Kidney epithelial cell (primary cell): ENCODE results near the gene LTA. TPM values are rescaled to one million over a fixed set of nuclear protein-coding genes. Genes with fewer than 3 reads are reported as not detected.

Experiments used
- DNase-seq: peaks from one replicate; pipeline ENCODE4 v3.0.0-alpha.2; 2010; ENCODE audit warnings: low read depth
- H3K27me3 ChIP-seq: 2 replicates; pipeline ENCODE4 v1.6.0; 2011; ENCODE audit warnings: low read length; ENCODE audit not compliant: control insufficient read depth, insufficient read depth
- H3K36me3 ChIP-seq: 2 replicates; pipeline ENCODE4 v1.5.1; 2011; ENCODE audit warnings: low read length; ENCODE audit not compliant: control insufficient read depth, insufficient read depth
- H3K4me3 ChIP-seq: 2 replicates; pipeline ENCODE4 v1.5.1; 2011; ENCODE audit warnings: low read depth, mild to moderate bottlenecking, control low read depth, low read length
- total RNA-seq: library from RNA; depleted of rRNA; stranded (reverse); fragments of >200 nt; gene quantifications from 2 replicates; pipeline ENCODE4 v1.2.3, GENCODE V29; 2015
- TF ChIP-seq, protein P1 (sequence below): IDR thresholded peaks from 2 replicates; pipeline ENCODE4 v1.5.1; 2011; ENCODE audit warnings: mild to moderate bottlenecking, moderate library complexity, low read length, control low read depth, inconsistent platforms; ENCODE audit not compliant: insufficient read depth, poor library complexity, severe bottlenecking

Gene LTA
- total RNA-seq, 1 donor from 2014 or later: 0.92 TPM

DNA sequence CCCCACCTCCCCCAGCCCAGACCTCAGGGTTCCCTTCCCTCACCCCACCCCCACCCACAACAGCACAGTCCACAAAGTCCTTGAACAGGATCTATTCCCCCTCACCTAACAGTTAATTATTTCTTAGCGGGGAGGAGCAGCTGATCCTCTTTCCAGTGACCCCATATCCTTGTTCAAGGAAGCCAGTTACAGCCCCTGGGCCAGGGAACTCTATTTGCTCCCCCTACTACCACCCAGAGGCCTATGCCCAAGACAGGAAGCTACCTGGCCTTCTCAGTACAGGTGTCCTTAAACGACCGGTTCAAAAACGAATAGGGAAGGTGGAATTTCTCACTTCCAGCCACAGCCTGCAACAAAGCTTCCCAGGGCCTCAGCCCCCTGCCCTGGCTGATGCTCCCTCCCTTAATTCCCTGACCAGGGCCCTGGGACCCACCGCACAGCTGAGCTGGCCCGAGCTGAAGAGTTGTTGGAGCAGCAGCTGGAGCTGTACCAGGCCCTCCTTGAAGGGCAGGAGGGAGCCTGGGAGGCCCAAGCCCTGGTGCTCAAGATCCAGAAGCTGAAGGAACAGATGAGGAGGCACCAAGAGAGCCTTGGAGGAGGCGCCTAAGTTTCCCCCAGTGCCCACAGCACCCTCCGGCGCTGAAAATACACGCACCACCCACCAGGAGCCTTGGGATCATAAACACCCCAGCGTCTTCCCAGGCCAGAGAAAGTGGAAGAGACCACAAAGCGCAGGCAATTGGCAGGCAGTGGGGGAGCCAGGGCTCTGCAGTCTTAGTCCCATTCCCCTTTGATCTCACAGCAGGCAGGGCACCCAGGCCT is 42.5 kb upstream of the LTA start:
- TF ChIP-seq, protein P1, sequence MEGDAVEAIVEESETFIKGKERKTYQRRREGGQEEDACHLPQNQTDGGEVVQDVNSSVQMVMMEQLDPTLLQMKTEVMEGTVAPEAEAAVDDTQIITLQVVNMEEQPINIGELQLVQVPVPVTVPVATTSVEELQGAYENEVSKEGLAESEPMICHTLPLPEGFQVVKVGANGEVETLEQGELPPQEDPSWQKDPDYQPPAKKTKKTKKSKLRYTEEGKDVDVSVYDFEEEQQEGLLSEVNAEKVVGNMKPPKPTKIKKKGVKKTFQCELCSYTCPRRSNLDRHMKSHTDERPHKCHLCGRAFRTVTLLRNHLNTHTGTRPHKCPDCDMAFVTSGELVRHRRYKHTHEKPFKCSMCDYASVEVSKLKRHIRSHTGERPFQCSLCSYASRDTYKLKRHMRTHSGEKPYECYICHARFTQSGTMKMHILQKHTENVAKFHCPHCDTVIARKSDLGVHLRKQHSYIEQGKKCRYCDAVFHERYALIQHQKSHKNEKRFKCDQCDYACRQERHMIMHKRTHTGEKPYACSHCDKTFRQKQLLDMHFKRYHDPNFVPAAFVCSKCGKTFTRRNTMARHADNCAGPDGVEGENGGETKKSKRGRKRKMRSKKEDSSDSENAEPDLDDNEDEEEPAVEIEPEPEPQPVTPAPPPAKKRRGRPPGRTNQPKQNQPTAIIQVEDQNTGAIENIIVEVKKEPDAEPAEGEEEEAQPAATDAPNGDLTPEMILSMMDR: no peak
- Histone ChIP-seq H3K36me3 (peaks cover 4% of the 10 kb centered on the region), H3K27me3 (no peaks in the 10 kb centered on the region), H3K4me3 (no peak overlapping the region)
- DNase-seq: no peak

DNA sequence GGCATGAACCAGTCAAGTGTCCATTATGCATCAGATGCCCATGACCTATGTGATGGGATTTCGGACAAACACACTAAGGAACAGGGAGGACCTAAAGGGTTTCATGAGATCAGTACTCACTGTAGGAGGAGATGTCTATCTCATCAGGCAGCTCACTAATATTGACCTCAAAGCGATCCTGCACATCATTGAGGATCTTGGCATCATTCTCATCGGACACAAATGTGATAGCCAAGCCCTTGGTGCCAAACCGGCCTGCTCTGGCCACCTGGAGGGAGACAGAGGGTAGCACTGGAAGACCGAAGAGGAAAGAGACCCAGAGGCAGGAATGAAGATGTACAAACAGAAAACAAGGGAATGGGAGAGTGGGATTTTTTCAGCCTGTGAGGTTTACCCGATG is 41.4 kb upstream of the LTA start:
- DNase-seq: no peak
- TF ChIP-seq, protein P1: no peak
- Histone ChIP-seq H3K27me3 (no peaks in the 10 kb centered on the region), H3K36me3 (peaks cover 4% of the 10 kb centered on the region), H3K4me3 (no peak overlapping the region)

DNA sequence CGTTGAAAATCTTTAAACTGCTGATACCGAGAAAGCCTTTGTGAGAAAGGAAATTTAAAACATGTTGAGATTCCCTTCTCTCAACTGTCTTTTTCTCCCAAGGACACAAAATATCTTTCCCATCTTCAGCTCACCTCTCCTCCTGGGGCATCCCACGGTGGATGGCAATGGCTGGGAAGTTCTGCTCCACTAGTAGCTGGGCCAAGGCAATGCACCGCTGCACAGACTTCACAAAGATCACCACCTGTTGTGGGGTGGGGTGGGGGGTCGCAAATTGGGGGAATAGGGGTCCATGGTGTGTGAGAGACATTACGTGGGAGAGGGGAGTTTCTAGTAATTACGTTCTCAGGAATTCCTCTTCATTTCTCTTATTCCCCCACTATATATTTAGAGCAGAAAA is 40.9 kb upstream of the LTA start:
- H3K36me3 ChIP-seq: peaks cover 4% of the 10 kb centered on the region
- DNase-seq: no peak
- TF ChIP-seq, protein P1: no peak

DNA sequence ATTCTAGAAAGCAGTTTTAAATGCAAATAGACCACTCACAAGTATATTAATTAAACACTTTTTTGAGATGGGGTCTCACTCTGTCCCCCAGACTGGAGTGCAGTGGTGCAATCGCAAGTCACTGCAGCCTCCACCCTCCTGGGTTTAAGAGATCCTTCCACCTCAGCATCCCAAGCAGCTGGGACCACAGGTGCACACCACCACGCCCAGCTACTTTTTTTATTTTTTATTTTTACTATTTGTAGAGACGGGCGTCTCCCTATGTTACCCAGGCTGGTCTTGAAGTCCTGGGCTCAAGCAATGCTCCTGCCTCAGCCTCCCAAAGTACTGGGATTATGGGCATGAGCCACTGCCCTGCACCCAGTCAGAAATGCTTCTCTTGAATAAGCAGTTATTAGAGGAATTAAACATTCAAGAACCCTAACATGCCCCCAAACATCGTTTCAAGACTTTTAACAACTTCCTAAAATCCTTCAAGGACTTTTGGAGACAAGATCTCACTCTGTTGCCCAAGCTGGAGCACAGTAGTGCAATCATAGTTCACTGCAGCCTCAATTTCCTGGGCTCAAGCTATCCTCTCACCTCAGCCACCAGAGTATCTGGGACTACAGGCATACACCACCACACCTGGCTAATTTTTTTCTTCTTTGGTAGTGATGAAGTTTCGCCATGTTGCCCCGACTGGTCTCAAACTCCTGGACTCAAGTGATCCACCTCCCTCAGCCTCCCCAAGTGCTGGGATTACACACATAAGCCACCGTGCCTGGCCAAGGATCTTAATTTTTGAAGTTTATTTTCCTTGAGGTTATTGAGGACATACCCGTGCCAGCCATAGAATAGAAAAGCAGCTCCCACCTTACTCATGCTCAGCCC is 40.1 kb upstream of the LTA start:
- TF ChIP-seq, protein P1: no peak
- H3K4me3 ChIP-seq: no peak overlapping the region
- no peaks in the 10 kb centered on the region for H3K27me3 ChIP-seq
- DNase-seq: no peak
- H3K36me3 ChIP-seq: peaks cover 4% of the 10 kb centered on the region

More for the DNA sequence above, 40.9 kb upstream of the LTA start:
- no peaks in the 10 kb centered on the region for H3K27me3 ChIP-seq
- H3K4me3 ChIP-seq: no peak overlapping the region

DNA sequence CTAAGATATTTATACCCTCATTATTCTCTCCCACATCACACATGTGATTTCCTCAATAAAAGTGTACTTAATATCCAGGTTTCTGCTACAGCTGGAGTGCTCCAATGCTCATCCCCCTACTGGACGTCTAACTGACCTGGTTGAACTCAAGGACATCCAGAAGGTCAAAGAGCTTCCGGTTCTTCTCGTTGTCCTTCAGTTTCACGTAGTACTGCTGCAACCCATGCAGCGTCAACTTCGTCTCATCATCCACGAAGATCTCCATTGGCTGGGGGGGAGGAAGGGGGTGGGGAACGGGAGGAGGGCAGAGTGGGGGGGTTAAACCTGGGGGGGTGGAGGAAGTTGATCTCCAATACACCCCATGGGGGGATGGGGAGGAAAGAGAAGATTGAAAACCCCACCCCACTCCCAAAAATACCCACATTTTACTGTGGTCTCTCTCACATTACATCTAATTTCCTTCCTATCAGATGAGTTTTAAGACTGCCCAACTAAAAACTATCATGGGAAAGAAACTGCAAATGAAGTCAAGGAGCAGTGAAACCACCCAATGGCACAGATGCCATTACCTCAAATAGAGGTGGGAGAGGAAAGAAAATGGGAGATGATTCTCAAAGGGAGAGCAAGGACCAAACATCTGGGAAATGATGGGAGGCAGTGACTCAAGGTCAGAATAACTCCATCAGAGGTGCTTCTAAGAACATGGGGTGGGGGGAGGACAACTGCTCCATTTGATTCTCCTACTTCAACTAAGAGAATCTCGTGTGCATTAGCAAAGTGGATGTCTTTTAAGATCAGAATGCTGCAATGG is 39.2 kb upstream of the LTA start:
- TF ChIP-seq, protein P1: no peak
- peaks cover 4% of the 10 kb centered on the region for H3K36me3 ChIP-seq
- DNase-seq: no peak
- H3K27me3 ChIP-seq: no peaks in the 10 kb centered on the region
- no peak overlapping the region for H3K4me3 ChIP-seq
